DND-41 (cell line): ENCODE data around the gene TGOLN2.

Source experiments
- CTCF ChIP-seq: IDR thresholded peaks from 2 replicates; pipeline ENCODE4 v1.5.1; 2012; ENCODE audit warnings: borderline replicate concordance, low read length, moderate library complexity, mild to moderate bottlenecking; ENCODE audit not compliant: poor library complexity, severe bottlenecking; ENCODE audit errors: extremely low read depth
- EZH2 ChIP-seq: IDR thresholded peaks from 3 replicates; pipeline ENCODE4 v1.6.1; 2012; ENCODE audit warnings: borderline replicate concordance, low read depth, mild to moderate bottlenecking, moderate library complexity, low read length, inconsistent platforms; ENCODE audit not compliant: severe bottlenecking

GRCh38 chr2:85273738-85274731 lies 53.8 kb downstream of the TGOLN2 start:
- no peak for TF ChIP-seq CTCF
- TF ChIP-seq EZH2, result no peak
